ENCODE data around the gene APOL2.
A peak's percentile ranks its signal among the peaks of the same experiment; 100 is the strongest.
"Not testable (repeated sequence)": the region's sequence is repeated elsewhere in the genome, so short reads cannot be mapped to it uniquely, and the experiment has no call there.

Gene APOL2

DNA sequence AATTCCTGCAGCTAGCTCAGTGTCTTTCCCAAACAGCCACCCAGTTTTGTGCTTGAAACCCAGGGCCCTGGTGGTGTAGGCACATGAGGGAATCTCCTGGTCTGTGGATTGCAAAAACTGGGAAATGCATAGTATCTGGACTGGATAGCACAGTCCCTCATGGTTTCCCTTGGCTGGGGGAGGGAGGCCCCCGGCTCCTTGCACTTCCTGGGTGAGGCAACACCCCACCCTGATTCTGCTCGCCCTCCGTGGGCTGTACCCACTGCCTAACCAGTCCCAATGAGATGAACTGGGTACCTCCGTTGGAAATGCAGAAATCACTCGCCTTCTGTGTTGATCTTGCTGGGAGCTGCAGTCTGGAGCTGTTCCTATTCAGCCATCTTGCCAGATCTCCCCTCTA, 32.6 kb upstream of the APOL2 start:
- peaks cover 11% of the 10 kb centered on the region for H3K4me1 Mint-ChIP-seq (ENCODE audit: low read depth)
- not testable (repeated sequence) for H3K4me3 Mint-ChIP-seq; H3K36me3 Mint-ChIP-seq (ENCODE audit: low read depth); H3K9me3 Mint-ChIP-seq; H3K27ac Mint-ChIP-seq; H3K27me3 Mint-ChIP-seq

DNA sequence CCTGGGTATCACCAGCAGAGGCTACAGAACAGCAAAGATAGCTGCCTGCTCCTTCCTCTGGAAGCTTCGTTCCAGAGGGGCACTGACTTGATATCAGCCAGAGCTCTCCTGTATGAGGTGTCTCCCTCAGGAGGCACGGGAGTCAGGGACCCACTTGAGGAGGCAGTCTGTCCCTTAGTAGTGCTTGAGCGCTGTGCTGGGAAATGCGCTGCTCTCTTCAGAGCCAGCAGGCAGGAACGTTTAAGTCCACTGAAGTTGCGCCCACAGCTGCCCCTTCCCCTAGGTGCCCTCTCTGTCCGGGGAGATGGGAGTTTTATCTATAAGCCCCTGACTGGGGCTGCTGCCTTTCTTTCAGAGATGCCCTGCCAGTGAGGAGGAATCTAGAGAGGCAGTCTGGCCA, 31.9 kb upstream of the APOL2 start:
- not testable (repeated sequence) for H3K9me3 Mint-ChIP-seq; H3K27me3 Mint-ChIP-seq; H3K4me1 Mint-ChIP-seq (ENCODE audit: low read depth); H3K4me3 Mint-ChIP-seq; H3K27ac Mint-ChIP-seq
- peaks cover 11% of the 10 kb centered on the region for H3K36me3 Mint-ChIP-seq (ENCODE audit: low read depth)

DNA sequence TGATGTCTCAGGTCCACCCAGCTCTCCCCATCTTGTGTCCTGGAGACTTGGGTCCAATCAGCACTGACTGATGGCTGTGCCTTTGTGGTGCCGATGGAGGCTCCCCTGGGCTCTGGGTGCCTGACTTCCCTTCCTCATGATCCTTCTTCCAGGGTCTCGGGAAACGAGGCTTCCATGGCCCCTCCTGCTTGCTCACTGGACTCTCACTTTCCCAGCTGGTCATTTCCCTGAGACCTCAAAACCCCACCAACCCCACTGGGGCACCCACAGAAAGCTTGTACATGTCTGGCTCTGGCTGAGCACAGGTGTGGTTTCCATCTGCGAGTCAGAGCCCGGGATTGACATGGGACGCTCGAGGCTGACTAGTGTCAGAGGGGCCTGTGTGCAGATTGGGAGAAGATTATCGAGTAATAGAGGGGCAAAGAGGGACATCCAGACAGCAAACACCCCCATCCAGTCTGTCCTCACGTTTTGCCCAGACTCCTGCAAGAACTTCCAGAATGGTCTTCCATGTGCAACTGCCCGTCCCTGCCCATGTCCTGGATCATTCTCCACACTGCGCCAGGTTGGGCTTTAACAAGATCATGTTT, 28.7 kb upstream of the APOL2 start:
- no peak overlapping the region for H3K27ac Mint-ChIP-seq
- H3K36me3 Mint-ChIP-seq (ENCODE audit: low read depth): peaks cover 30% of the 10 kb centered on the region
- no peaks in the 10 kb centered on the region for H3K9me3 Mint-ChIP-seq
- no peak overlapping the region for H3K4me3 Mint-ChIP-seq
- no peaks in the 10 kb centered on the region for H3K27me3 Mint-ChIP-seq
- no peaks in the 10 kb centered on the region for H3K4me1 Mint-ChIP-seq (ENCODE audit: low read depth)

DNA sequence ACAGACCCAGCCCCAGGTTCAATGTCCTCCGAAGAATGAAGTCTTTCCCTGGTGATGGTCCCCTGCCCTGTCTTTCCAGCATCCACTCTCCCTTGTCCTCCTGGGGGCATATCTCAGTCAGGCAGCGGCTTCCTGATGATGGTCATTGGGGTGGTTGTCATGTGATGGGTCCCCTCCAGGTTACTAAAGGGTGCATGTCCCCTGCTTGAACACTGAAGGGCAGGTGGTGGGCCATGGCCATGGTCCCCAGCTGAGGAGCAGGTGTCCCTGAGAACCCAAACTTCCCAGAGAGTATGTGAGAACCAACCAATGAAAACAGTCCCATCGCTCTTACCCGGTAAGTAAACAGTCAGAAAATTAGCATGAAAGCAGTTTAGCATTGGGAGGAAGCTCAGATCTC, 27.7 kb upstream of the APOL2 start:
- no peaks in the 10 kb centered on the region for H3K27me3 Mint-ChIP-seq
- no peak overlapping the region for H3K27ac Mint-ChIP-seq
- H3K9me3 Mint-ChIP-seq: no peaks in the 10 kb centered on the region
- no peaks in the 10 kb centered on the region for H3K4me1 Mint-ChIP-seq (ENCODE audit: low read depth)
- H3K36me3 Mint-ChIP-seq (ENCODE audit: low read depth): peaks cover 39% of the 10 kb centered on the region
- H3K4me3 Mint-ChIP-seq: no peak overlapping the region

DNA sequence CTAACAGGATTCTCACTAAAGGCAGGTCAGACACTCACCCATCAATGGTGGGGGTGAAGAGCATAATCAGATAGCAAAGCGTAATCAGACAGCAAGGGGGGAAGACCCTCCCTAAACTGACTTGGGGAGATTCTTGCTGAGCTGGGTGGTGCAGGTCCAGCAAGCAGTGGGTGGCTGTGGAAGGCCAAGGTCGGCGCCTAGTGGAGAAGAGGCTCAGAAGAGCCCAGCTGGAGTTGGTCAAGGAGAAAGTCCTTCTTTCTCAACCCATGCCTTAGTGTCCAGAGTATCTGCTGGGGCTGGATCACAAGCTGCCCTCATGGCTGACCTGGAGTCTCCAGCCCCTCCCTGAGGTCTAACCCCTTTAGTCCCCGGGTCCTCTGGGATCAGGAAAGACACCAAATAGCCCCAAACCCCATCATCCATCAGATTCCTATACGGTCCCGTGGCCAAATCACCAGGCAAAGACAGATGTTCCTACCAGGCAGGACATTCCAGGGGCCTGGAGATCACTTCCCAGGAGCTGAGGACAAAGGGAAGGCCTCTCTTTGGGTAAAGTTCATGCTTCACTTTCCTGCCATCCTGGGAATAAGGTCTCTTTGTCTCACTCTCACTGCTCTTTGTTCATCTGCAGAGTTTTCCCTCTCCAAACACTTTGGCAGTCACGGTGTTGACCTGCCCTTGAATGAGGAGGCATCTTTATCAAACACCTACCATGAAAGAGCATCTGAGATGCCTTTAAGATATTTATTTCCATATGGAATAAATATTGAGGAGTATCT, 24.7 kb upstream of the APOL2 start:
- peaks cover 42% of the 10 kb centered on the region for H3K36me3 Mint-ChIP-seq (ENCODE audit: low read depth)
- H3K4me3 Mint-ChIP-seq; H3K4me1 Mint-ChIP-seq (ENCODE audit: low read depth); H3K9me3 Mint-ChIP-seq; H3K27me3 Mint-ChIP-seq; H3K27ac Mint-ChIP-seq: not testable (repeated sequence)

DNA sequence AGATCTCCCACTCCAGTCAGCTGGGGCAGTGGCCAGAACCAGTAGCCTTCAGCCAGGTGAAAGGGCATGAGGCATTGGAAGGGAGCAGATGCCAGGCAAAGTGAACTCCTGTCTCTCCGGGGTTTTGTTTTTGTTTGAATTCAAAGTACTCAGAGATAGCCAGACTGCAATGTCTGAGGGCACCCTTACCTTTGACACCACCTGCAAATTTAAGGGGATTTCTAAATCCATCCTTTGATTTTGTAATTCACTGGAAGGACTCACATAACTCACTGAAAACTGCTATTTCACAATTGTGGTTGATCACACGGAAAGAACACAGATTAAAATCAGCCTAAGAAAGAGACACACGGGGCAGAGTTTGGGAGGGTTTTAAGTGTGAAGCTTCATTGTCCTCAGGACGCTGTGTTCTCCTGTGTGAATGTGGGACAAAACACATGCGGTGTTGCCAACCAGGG, 23.9 kb upstream of the APOL2 start:
- H3K36me3 Mint-ChIP-seq (ENCODE audit: low read depth): peaks cover 51% of the 10 kb centered on the region
- H3K27me3 Mint-ChIP-seq, H3K4me3 Mint-ChIP-seq, H3K27ac Mint-ChIP-seq, H3K9me3 Mint-ChIP-seq: not testable (repeated sequence)
- peaks cover 14% of the 10 kb centered on the region for H3K4me1 Mint-ChIP-seq (ENCODE audit: low read depth)

DNA sequence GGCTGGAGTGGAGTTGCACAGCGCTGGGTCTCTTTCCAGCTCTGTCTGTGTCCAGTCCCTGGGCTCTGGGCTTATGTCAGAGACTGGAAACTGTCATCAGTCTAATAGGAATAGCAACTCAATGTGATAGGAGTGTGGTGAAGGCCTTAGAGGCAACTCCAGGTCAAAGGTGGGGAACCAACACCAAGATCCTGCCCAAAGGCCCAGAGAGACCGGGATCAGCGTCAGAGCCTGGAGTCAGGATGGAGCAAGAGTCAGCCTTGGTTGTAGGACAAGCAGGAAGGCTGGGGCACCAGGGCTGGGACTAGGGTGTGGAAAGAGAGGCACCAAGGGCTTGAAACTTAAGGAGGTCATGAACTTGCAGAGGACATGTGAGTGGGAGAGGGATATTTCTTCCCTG, 23.0 kb upstream of the APOL2 start:
- not testable (repeated sequence) for H3K4me3 Mint-ChIP-seq, H3K9me3 Mint-ChIP-seq, H3K27ac Mint-ChIP-seq, H3K27me3 Mint-ChIP-seq
- peaks cover 20% of the 10 kb centered on the region for H3K4me1 Mint-ChIP-seq (ENCODE audit: low read depth)
- H3K36me3 Mint-ChIP-seq (ENCODE audit: low read depth): peaks cover 56% of the 10 kb centered on the region

DNA sequence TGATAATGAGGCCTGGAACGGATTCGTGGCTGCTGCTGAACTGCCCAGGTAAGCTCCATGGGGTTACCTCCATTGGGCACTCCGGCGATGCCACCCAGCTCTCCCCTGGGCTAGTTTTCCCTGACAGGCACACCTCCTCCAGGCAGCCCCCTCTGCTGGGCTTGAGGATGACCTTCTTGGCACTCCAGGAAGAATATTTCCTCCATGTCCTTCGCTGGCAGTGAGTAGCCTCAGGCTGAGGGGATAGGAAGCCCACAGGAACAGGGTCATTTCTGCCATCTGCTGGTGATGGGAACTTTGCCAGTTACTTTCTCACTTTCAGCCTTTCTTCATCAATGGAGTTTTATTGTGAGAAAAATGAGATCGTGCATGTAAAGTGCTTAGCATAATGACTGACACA, 22.3 kb upstream of the APOL2 start:
- H3K4me3 Mint-ChIP-seq, H3K9me3 Mint-ChIP-seq, H3K27me3 Mint-ChIP-seq, H3K27ac Mint-ChIP-seq: not testable (repeated sequence)
- H3K36me3 Mint-ChIP-seq (ENCODE audit: low read depth): peaks cover 54% of the 10 kb centered on the region
- H3K4me1 Mint-ChIP-seq (ENCODE audit: low read depth): peaks cover 24% of the 10 kb centered on the region

DNA sequence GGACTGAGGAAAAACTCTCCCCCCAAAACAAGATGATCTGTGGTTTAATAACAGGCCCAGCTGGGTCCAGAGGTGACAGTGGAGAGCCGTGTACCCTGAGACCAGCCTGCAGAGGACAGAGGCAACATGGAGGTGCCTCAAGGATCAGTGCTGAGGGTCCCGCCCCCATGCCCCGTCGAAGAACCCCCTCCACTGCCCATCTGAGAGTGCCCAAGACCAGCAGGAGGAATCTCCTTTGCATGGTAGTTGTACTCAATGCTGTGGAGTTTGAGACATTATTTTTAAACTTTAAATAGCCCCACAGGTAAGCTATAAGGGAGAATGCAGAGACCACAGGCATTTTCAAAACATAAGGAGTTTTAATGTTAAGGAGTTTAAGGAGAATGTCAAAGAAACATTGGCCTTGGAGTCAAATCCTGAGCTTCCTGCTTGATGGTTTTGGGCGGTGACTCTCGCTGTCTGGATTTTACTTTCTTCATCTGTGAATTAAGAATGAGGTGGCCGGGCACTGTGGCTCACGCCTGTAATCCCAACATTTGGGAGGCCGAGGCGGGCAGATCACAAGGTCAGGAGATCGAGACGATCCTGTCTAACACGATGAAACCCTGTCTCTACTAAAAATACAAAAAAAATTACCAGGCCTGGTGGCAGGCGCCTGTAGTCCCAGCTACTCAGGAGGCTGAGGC, 20.4 kb upstream of the APOL2 start:
- H3K36me3 Mint-ChIP-seq (ENCODE audit: low read depth): peaks cover 52% of the 10 kb centered on the region
- H3K27me3 Mint-ChIP-seq: no peaks in the 10 kb centered on the region
- no peak overlapping the region for H3K4me3 Mint-ChIP-seq
- no peaks in the 10 kb centered on the region for H3K9me3 Mint-ChIP-seq
- H3K27ac Mint-ChIP-seq: no peak overlapping the region
- H3K4me1 Mint-ChIP-seq (ENCODE audit: low read depth): peaks cover 41% of the 10 kb centered on the region

DNA sequence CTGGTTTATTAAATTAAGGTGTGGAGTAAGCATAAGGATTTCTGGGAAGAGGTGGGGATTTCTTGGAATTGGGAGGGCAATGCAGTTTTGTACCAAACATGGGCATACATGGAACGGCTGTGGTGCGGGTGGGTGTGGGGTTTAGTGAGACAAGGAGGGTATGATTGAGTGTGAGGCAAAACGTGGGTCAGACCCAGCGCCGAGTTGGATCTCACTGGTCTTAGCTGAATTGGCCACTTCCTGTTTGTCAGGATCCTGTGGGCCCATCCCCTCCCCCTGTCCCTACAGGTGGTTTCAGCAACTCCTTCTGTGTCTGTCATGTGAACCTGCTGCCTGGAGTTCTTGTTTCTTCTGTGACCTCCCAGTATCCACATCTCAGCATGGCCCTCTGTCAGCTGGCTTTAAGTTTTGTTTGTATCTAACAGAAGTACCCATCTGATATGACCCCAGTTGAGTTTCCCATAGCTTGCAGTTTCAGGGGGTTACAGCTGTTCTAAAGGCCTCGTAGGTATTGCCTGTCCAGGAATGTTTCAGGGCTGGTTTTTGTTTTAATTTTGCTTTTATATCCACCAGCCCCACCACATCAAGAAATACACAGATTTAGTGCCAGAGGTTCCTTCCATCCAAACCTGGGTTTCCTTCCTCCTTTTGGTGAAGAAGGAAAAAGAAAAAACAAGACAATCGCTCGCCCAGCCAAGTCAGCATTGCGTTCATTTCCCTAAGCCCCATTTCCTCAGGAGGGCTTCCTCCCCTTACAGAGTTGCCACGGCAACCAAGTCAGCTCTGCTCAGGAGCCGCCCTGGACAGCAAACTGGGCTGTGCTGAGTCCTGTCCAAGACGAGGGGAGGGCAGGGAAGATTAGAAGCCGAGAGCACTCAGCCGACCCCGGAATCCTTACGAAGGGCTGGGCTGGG, 19.6 kb upstream of the APOL2 start:
- Mint-ChIP-seq H3K4me1 (ENCODE audit: low read depth) (peaks cover 49% of the 10 kb centered on the region), H3K4me3 (peak overlapping the region; percentile 10), H3K27me3 (no peaks in the 10 kb centered on the region), H3K36me3 (ENCODE audit: low read depth) (peaks cover 48% of the 10 kb centered on the region), H3K9me3 (no peaks in the 10 kb centered on the region), H3K27ac (peak overlapping the region; percentile 72)

DNA sequence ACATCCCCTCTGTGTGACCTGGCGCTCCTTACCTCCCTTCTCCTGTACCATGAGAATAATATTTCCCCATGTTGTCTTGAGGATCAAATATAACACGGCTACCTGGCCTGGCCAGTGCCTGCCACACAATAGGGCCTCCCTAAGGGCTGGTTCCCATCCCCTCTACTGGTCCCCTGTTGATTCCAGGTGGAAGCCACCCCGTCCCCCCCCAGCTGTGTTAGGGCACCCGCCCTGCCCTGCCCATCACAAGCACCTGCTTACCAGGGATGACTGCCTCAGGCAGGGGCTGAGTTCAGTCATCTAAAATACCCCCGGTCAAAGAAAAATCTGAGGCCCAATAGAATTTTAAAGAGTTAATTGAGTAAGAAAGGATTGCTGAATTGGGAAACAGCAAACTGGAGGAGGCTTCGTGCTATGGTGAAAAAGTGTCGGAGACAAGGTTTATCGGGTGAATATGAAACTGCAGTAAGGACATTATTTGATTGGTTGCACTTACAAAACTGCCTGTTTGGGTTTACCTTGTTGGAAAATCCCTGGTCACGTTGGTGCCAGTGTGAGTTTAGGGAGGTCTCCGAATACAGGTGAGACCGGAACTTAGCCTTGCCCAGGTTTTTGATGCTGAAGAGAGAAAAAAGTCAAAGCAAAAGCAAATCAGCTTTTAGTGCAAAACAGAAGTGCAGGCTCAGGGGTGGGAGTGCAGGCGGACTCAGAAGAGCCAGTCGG, 18.8 kb upstream of the APOL2 start:
- peaks cover 40% of the 10 kb centered on the region for H3K36me3 Mint-ChIP-seq (ENCODE audit: low read depth)
- peaks cover 57% of the 10 kb centered on the region for H3K4me1 Mint-ChIP-seq (ENCODE audit: low read depth)
- peak overlapping the region; percentile 72 for H3K27ac Mint-ChIP-seq

DNA sequence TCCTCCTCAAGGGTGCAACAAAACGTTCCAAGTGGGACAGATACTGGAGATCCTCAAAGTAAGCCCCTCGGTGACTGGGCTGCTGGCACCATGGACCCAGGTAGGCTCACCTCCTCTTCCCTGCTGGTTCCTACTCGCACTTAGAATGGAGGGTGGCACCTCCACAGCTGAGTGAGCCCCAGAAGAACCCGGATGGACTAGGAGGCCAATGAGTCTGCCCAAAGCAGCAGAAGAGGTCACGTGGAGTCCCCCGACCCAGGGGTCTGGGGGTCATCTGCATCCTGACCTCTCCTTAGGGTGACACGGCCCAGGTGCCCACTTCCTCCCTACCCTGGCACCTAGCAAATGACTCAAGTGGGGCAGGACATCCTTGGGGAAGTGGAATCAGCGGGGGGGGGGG, 18.0 kb upstream of the APOL2 start:
- no peaks in the 10 kb centered on the region for H3K27me3 Mint-ChIP-seq
- H3K27ac Mint-ChIP-seq: no peak overlapping the region
- peaks cover 65% of the 10 kb centered on the region for H3K4me1 Mint-ChIP-seq (ENCODE audit: low read depth)
- H3K9me3 Mint-ChIP-seq: no peaks in the 10 kb centered on the region
- no peak overlapping the region for H3K4me3 Mint-ChIP-seq
- peaks cover 33% of the 10 kb centered on the region for H3K36me3 Mint-ChIP-seq (ENCODE audit: low read depth)

More for the DNA sequence above, 18.8 kb upstream of the APOL2 start:
- Mint-ChIP-seq H3K4me3 (peak overlapping the region; percentile 10), H3K27me3 (no peaks in the 10 kb centered on the region), H3K9me3 (no peaks in the 10 kb centered on the region)

DNA sequence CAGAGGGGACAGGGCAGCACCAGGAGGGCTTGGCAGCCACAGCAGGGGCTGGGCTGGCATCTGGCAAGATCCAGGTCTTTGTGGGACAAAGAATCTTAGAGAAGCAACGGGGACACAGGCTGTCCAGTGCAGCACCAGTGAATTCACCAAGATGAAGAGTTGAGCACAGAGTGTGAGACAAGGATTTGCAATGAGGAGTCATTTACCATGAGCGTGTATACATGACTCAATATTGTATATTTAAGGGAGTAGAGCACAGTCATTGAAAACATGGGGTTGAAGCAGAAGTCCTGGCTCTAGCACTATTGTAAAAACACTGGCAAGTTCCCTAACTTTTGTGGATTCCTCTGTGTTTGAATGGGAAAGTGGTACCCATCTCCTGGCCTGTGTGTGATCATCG, 17.2 kb upstream of the APOL2 start:
- Mint-ChIP-seq H3K4me3 (peak overlapping the region; percentile 21), H3K27me3 (no peaks in the 10 kb centered on the region), H3K36me3 (ENCODE audit: low read depth) (peaks cover 28% of the 10 kb centered on the region), H3K27ac (peak overlapping the region; percentile 76), H3K9me3 (no peaks in the 10 kb centered on the region), H3K4me1 (ENCODE audit: low read depth) (peaks cover 71% of the 10 kb centered on the region)

DNA sequence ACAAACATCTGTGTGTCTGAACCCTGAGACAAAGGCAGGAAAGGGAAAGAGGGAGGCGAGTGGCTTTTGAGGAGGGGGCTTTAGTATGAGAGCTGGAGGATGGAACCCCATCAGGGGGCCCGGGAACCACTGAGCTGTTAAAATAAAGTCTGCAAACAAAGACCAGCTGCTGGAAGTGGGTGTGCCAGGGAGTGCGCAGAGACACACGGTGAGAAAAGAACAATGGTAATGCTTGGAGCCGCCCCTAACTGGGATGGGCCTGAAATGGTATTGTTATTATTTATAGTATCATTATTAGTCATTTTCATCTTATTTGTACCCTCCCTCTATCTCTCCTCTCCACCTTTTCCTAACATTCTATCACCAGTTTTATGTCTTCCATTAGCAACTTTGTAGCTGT, 16.2 kb upstream of the APOL2 start:
- Mint-ChIP-seq H3K36me3 (ENCODE audit: low read depth) (peaks cover 28% of the 10 kb centered on the region), H3K4me1 (ENCODE audit: low read depth) (peaks cover 71% of the 10 kb centered on the region), H3K4me3 (peak overlapping the region; percentile 21), H3K27ac (peak overlapping the region; percentile 61)
- not testable (repeated sequence) for H3K9me3 Mint-ChIP-seq, H3K27me3 Mint-ChIP-seq
